VCaP (cell line): Measurements from ENCODE around the gene PRR7.

ENCODE experiments used
- H3K27ac ChIP-seq: fragments of 450-650 bp; 2 replicates; pipeline ENCODE4 v1.5.1; 2017
- CTCF ChIP-seq: fragments of 450-650 bp; conservative IDR thresholded peaks from 2 replicates; pipeline ENCODE4 v1.5.1; 2017; ENCODE audit warnings: mild to moderate bottlenecking, moderate library complexity

Gene PRR7

GRCh38 chr5:177447611-177448243 is 1.1 kb downstream of the PRR7 start:
- TF ChIP-seq CTCF: no peak
- H3K27ac ChIP-seq: peak overlapping the region; percentile 97

DNA sequence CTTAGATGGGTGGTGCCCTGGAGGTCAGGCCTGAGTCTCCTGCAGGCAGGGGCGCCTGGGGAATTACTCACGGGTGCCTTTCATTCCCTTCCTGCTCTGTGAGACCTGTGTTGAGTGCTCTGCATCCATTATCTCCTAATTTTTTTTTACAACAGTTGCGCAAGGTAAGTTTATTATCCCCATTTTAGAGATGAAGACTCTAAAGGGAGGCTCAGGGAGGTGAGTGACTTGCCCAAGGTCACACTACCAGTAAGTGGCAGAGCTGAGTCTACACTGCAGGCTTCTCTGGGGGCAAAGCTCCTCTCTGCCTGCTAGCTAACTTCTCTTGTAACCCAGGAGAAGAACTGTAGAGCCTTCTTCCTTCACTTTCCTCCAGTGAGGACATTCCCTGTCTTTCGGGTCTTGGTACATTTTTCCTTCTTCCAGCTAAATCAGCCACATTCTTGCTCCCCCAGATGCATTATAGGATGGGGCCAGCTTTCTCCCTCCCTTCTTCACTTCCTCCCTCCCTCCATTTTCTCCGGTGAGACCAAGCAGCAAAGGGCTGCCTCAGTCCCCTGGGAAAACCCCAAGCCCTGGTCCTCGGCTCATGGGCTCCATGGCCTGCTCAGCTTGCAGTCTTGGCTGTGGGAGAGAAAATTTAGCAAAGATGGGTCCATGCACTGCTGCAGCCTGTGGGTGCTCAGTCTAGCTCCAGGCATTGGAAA is 1.8 kb downstream of the PRR7 start:
- peak overlapping the region; percentile 97 for H3K27ac ChIP-seq
- no peak for TF ChIP-seq CTCF

DNA sequence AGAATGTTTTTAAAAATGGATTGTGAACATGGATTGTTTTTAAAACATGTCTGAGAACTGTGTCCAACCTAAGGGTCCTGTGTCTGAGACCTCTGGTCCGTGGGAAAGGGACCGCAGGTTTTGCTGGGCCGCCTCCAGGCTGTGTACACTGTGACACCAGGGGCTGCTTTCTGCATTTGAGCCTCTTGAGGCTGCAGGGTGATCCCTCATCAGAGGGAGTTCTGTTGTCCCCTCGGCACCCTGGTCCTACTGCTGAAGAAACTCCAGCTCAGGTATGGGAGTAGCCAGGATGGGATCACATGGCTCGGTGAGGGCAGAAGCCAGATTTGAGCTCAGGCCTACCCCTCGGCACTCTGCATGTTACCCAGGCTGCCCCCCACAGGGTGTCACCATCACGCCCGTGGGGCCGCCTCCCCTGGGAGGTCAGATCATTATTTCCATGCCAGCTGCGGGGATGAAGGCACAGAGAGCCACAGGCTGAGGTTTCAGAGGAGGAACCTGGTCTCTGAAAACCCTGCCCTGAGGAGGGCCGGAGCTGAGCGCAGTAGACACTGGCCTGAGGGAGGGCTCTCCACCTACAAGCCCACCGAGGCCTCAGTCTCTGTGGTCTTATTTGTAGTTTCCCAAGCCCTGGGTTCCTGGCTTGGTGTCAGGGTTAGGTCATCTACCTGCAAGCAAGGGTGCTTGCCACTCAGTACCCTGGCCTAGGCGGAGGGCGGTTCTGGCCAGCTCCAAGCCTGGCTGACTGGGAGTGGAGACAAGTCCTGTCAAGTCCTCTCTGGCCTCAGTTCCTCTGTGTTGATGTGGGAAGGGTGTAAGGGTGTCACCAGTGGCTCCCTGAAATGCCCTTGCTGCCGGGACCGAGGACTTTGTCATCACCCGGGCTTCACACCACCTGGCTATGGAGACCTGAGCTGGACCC is 2.8 kb downstream of the PRR7 start:
- TF ChIP-seq CTCF: no peak
- peak overlapping the region; percentile 97 for H3K27ac ChIP-seq

DNA sequence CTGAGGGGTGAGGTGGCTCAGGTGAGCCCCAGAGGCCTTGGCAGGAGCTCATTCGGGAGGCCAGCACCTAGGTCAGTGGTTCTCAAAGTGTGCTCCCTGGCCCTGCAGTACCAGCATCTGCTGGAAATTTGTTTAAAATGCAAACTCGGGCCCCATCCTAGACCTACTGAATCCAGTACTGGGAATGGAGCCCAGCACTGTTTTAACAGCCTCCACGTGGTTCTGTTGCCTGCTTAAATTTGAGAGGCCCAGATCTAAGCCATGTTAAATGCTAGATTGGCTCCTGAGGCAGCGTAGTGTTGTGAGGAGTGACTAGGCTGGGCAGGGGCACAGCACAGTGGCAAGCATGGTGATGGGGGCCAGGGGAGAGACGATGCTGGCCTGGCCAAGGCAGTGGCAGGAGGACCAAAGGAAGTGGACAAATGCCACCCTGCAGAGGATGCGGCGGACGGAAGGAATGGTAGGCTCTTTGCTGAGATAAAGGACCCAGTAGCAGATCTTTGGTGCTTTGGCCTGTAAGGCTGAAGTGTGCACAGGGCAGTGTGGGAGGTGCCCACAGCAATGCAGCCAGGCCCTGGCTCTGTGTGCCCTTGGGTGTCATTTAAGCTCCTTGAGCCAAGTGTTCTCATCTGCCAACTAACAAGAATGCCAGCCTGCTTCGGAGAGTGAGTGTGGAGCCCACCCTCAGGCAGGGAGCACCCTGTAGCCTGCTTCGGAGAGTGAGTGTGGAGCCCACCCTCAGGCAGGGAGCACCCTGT is 4.2 kb downstream of the PRR7 start:
- no peak for TF ChIP-seq CTCF

GRCh38 chr5:177452688-177453638 is 6.3 kb downstream of the PRR7 start:
- peak overlapping the region; percentile 99 for H3K27ac ChIP-seq
- peak; percentile 26; the same call in 1 of the 2 replicates for TF ChIP-seq CTCF

More for the DNA sequence above, 4.2 kb downstream of the PRR7 start:
- H3K27ac ChIP-seq: peak overlapping the region; percentile 97

DNA sequence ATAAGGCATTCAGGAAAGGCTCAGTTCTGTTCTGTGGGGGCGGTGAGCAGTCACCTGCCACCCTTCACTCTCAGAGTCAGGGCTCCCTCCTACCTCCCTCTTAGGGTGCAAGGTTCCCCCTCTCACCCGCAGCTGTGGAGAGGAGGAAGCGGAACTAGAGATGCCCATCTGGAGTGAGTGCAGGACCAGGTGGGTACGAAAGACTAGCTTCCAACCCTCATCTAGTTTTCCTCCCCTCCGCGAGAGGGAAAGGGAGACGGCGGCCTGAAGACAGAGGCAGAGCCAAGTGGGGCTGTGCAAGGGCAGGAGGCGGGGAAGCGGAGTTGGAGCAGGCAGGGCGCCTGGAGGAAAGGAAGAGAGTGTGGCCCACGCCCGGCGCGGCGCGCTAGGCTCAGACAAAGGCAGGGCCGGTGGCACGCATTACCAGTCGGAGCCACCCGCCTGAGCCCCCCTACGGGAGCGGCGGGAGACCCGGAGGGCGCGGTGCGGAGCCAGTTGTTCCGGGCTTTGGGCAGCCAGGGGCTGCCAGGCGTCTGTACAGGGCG is 7.3 kb downstream of the PRR7 start:
- peak overlapping the region; percentile 99 for H3K27ac ChIP-seq
- TF ChIP-seq CTCF: no peak
